Activated T-cell treated with anti-CD3 and anti-CD28 coated beads for 48 hours (primary cell): ENCODE results near the gene TMEM39A.

ENCODE experiments used
- DNase-seq: peaks from one replicate; pipeline ENCODE4 v3.0.0-alpha.2; 2020; ENCODE audit warnings: low read depth

The TMEM39A gene

DNA sequence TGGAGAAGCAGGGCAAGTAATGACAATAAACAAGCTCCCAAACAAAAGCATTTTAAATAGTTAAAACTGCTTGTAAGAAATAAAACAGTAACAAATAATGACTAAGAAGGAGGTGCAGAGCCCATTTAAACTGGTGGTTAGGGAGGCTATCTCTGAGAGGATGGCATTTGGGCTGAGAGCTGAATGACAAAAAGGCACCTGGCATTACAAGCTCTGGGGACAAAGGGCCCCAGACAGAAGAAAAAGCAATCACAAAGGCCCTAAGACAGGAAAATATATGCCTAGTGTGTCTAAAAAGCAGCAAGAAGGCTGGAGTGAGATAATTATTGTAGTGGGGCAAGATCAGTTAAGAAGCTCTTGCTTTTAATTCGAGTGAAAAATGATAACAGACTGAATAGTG is 9.6 kb downstream of the TMEM39A start:
- no peak for DNase-seq

DNA sequence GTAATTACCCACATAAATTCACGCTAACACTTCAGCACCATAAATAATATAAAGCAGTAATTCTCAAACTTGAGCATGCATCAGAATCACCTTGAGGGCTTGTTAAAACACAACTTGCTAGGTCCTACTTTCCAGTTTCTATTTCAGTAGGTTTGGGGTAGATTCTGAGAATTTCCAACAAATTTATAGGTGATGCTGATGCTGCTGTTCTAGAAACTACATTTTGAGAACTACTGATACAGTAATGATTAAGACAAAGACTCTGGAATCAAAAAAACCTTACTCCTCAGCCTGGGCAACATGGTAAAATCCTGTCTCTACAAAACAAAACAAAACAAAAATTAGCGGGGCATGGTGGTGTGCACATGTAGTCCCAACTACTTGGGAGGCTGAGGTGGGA is 18.8 kb downstream of the TMEM39A start:
- no peak for DNase-seq

DNA sequence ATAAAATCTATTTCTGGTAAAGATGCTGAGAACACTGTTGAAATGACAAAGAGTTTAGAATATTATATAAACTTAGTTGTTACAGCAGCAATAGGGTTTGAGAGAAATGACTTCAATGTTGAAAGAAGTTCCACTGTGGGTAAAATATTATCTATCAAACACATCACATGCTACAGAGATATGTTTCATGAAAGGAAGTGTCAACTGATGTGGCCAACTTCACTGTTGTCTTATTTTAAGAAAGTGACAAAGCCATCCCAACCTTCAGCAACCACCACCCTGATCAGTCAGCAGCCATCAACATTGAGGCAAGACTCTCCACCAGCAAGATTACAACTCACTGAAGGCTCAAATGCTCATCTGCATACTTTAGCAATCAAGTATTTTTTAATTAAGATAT is 20.2 kb downstream of the TMEM39A start:
- DNase-seq: no peak

DNA sequence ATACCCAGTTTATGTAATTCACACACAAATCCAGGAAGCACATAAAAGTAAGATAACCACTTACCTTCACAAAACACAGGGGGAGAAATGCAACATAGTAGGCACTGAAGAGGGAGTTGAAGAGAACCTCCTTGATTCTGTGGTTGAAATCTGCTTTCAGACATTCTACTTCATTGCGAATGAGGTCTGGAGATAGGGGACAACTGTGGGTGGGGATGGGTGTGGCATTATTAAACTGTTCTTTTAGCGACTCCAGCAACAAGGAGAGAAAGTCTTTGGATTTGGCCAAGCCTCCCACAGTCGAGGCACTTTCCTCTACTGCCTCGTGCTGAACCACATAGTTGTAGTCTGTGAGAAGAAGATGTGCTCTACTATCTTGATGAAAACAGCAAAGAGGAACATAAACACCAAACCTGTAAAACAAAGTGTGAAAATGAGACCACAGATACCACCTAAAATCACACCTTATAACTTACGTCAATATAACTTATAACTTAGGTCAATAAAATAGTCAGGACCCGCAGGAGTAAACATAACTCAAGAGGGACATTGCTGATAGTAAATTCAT is 25.6 kb downstream of the TMEM39A start:
- DNase-seq: no peak

DNA sequence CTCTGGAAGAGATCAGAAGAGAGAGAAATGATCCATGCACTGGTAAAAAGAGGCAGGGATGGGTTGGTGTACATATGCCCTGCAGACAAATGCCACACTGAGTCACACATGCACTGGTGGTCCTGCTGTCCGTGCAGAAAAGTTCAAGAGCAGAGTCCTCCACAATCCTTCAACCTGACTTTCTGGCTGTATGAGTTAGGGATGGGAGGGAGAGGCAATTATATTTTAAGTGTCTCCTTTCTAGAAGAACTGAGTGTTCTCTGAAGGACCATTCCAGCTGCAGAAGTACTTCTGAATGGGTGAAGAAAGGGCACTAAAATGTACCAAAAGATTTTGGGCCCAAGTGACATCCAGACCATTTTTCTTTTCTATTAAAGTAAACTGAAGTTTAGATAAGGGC is 26.4 kb downstream of the TMEM39A start:
- DNase-seq: no peak

DNA sequence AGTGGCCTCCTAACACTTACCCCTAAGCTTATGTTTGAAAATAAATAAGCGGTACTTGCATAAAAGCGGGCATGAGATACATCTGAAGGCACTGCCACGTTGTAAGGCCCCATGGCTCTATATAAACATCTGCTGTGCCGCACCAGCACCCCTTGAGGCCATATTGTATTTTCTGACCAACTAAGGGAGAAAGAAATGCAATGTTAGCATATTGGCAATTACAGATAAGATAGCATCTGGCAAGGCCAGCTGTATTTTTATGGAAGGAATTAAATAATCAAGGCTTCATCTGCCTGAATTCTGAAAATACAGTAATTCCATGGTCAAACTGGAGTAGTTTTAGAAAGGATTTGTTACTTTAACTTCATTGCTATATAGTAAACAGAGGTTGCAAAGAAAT is 28.7 kb downstream of the TMEM39A start:
- DNase-seq: no peak

DNA sequence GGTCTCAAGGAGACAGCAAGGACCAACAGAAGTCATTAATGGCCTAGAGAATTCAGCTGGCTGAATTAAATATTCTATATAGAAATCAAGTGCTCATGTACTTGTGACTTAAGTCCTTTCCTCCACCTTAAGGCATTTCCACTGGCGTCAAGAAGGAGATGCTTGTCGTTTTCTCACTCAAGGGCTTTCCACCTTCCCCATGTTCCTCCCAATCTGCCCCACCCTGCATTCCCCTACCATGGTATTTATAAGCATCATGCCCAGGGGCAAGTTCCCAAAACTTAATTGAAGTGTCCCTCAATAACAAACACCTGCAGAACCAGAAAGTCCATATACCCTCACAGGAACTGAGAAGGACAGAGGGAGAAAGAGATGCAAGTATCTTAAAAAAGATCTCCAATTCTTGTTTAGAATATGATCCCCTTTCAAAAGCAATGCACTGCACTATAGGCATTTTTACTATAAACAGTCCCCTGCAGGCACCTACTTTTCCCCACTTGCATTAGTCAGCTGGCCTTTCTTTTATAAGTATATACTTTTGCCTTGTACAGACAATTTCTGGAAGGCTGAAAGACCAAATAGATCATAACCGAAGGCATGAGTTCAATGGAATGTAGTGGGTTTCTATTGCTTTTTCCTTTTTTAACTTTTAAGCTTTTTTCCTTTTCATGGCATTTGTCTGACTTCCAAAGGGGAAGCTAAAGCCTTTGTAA is 29.6 kb downstream of the TMEM39A start:
- DNase-seq: no peak

DNA sequence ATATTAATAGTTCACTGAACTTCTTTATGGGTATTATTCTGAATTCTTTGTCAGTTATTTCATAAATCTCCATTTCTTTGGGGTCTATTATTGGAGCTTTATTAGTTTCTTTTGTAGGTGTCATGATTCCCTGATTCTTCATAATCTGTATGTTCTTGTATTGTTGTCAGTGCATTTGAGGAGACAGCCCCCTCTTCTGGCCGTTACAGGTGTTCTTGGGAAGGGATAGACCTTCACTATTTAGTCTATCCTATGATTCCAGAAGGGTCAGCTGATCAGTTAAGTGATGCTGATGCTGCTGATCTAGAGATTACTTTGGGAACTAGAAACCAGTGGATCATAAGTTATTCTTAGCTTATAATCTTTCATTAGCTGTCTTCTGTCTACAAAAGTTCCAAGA is 34.9 kb downstream of the TMEM39A start:
- DNase-seq: no peak

DNA sequence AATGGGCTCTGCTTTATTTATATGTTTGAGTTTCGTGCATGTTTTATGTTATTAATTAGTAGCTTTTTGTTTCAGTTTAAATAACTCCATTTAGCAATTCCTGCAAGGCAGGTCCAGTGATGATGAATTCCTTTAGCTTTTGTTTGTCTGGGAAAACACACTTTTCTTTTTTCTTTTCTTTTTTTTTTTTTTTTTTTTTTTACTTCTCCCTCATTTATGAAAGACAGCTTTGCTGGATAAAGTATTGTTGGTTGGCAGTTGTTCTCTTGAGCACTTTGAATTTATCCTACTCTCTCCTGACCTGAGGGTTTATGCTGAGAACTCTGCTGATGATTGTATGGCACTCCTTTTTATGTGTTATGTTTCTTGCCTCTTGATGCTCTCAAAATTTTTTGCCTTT is 35.7 kb downstream of the TMEM39A start:
- DNase-seq: no peak

DNA sequence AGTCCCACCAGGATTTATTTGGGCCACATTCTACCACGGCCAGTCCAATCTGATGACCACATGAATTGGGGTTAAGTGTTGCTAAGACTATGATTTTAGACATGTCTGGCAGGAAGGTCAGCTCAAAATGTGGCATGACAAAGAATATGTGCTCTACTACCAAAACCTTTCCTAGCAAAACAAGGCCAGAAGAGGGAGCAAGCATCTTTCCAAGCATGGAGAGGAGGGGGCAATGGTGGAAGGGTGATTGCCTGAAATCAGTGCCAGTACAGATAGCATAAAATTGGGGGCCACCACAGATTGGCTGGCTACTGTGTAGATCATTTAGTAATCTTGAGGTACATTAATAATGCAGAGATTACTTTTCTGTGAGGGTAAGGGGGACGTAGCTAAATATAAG is 43.2 kb downstream of the TMEM39A start:
- DNase-seq: no peak

DNA sequence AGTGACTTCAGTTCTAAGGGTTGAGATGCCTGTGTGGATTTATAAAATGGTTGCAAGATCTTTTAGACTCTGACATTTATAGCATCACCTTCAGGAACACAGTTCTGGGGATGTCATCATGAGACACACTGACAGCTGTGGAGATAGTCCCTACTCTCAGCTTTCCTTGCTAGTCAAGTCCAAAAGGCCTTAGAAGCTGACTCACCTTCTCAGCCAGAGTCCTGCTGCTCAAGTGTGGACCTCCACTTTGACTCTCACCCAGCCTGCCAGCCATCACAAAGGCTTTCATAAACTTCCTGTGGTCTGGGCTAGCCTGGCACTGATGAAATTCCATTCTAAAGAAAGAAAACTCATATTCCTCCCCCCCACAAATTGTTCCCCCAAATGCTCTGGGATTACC is 44.8 kb downstream of the TMEM39A start:
- no peak for DNase-seq

DNA sequence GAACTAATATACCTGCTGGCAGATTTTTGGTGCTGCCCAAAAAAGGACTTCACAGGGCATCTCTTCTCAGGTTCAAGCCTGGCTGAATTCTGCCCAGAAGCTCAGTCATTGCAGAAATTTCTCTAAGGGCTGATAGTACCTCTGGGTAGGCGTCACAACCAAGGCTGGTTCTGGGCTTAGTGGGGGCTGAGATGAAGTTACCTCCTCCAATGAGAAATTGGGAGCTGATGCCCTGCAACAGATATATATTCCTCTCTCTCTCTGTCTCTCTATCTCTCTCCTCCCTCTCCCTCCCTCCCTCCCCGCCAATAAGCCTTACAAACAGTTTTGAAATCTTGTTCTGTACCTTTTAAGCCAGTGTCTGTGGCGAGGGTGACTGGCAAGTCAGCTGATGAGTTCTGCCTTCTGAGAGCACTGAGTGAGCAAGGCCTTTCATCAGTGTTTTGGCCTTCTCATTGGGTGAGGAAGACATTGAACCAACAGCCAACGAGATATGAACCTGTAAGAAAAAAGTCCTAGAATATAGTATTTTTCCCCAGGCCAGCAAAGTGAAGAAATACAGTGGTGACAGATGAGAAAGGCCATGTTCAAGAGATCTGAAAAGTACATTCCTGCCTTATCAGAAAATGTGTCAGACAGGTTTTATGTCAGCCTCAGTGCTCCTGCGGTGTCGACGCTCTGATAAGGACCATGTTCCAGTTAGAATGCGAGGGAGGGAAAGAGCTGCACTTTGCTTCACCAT is 45.5 kb downstream of the TMEM39A start:
- DNase-seq: no peak

DNA sequence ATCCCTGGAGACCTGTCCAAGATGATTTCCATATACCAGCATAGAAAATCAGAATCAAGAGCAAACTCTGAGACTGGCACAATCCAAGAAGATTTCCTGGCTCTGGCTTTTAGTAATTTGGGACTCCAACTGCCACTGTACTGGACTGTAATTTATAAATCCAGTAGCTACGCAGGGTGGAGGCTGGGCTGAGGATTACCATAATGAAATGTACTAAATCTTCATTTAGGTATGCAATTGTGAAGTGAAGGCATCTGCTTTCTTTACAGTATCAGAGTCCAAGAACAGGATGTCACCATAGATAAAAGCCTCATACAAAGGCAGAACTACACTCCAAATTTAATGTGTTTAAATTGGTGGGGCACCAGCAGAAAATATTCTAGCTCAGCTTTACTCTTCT is 46.5 kb downstream of the TMEM39A start:
- DNase-seq: no peak

DNA sequence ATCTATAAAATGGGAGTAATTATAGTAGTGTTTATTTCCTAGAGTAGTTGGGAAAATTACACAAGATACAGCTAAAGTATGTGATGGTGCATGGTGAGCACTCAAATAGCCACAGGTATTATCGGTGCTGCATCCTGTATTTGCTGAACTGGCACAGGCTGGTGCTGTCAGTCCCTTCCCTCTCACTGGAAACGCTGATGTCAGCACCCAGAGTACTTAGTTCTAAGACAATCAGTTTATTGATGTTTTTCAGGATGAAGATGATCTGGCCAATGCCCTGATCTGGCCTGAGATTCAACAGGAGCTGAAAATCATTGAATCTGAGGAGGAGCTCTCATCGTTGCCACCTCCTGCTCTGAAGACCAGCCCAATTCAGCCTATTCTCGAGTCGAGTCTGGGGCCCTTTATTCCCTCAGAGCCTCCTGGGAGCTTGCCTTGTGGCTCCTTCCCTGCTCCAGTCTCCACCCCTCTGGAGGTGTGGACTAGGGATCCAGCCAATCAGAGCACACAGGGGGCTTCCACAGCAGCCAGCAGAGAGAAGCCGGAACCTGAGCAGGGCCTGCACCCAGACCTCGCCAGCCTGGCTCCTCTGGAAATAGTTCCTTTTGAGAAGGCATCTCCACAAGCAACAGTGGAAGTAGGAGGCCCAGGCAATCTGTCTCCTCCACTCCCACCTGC is 49.7 kb downstream of the TMEM39A start:
- no peak for DNase-seq

DNA sequence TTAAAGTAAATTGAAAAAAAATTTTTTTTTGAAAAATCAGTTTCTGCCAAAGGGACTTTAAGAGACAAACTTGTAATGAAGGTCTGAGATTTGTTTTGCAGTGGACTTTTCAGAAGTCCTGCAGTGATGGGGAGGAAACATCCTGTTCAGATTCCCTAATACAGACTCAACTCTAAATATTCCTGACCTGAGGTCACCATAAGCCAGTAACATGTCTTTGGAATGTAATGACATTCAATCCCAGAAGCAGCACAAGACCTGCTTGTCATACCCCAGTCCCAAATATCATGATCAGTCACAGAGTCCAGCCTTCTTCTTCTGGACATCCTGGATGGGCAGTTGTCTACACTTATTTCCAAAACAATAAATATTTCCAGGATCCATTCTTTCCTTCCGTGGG is 53.6 kb downstream of the TMEM39A start:
- DNase-seq: no peak

DNA sequence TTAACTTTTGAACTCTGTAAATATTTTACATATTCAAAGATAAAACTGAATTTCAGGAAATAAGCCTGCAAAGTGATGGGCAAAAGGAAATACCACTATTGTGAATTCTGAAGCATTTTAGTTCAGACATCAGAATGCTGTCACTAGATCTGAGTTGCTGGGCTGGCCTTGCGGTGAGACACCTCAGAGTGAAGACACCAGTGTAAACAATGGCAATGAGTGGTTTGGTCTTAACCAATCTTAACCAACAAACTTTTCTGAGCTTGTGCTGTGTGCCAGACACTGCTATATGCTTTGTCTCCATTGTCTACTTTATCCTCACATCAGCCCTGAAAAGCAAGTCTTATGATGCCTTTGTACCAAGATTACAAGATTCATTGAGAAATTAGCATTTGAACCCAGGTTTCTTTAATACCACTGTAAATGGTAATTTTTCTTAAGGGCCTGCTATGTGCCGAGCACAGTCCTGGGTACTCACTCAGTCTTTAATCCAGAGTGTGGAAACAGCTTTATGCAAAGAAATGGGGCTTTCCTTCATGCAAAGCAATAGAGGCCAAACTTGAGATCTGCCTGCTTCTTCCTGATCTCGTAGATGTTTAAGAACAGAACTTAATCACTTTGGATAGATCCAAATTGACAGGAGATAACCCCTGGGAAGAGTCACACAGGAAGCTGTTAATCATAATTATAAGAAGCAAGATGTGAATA is 55.0 kb downstream of the TMEM39A start:
- no peak for DNase-seq

DNA sequence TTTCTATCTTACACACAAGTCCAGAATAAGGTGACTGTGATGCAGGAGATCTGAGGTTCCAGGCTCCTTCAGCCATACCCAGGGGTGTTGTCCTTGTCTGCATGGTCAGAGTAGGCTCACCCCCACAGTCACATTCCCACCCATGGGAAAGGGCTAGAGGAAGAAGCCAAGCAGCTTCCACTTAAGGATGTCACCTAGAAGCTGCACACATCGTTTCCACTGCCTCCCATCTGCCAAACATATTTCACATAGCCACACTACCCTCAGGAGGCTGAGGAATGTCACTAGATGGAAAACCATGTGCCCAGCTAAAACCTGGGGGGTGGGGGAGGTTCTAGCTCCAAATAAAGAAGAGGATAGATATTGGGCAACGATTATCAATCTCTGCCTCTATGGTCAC is 58.1 kb downstream of the TMEM39A start:
- DNase-seq: no peak

DNA sequence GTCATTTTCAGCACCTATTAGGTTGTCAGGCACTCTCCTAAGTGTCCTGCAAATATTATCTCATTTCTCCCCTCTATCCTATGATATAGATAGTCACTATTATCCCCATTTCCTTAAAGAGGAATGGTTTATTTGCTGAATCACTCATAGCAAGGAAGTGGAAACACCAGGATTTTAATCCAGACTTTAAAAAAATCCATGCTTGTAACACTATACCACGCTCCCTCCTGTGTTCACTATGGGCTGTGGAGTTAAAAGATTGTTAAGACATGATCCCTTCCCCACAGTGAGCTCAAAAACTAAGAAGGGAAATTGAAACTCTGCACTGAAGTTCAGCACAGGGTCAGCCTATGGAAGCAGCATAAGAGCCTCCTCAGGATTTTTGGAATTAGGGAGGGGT is 60.2 kb downstream of the TMEM39A start:
- no peak for DNase-seq

DNA sequence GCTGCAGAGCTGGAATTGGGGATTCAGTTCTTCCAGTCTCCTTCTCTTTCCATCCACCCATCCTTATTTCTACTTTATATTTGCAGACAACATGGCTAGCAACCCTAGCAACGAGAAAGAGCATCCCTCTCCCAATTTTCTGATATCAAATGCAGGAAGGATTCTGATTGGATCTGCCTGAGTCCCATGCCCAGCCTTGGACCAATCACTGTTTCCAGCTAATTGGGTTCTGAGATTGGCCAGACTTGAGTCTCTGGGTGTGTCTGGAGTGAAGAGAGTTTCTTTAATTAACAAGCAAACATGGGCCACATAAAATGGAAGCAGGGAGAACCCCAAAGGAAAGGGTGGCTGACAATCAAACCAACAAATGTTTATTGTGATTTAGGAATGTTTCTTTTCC is 60.6 kb downstream of the TMEM39A start:
- DNase-seq: no peak

DNA sequence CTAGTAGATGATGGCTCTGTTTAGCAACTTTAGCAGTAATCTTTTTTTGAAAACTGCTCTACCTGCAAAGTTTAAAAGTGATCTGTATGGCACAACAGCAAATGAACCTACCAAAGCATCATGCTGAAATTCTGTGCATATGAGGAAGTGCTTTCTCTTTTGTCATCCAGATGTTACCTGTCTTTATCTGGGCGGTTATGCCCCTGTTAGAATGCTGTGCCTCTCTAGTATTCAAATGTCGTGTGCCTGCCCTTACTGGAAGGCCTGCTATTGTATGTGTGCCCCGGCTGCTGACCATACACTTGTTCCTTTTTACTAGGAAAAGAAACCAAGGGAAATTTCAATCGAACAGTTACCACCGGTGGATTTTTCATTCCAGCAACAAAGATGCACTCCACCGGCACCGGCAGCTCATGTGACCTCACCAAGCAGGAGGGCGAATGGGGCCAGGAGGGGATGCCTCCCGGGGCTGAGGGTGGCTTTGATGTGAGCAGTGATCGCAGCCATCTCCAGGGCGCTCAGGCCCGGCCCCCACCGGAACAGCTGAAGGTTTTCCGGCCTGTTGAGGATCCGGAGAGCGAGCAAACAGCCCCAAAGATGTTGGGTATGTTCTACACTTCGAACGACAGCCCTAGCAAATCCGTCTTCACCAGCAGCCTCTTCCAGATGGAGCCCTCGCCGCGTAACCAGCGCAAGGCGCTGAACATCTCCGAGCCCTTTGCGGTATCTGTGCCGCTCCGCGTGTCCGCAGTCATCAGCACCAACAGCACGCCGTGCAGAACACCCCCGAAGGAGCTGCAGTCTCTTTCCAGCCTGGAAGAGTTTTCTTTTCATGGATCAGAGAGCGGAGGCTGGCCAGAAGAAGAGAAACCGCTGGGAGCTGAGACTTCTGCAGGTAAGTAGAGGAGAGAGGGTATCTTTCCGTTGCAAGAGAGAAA is 61.6 kb downstream of the TMEM39A start:
- no peak for DNase-seq

DNA sequence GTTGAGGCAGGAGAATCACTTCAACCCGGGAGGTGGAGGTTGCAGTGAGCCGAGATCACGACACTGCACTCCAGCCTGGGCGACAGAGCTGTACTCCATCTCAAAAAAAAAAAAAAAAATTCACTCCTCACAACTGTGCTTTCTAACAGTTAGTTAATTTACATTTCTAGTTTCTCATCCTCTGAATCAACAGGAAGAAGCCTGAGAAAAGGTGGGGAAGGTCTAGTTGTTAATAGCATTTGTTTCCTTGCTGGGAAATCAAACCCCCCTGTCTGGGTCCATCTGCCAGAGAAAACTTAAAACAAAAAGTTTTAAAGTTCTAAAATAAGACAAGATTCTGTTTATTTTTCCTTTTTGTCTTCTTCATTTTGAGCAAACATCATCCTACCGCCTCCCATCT is 62.3 kb downstream of the TMEM39A start:
- no peak for DNase-seq
